GM03348 (cell line): ENCODE results near the gene KIF2A.
A peak's percentile ranks its signal among the peaks of the same experiment; 100 is the strongest.

Source experiments
- DNase-seq: peaks from one replicate; pipeline ENCODE4 v3.0.0; 2012; ENCODE audit warnings: low spot score

KIF2A gene

GRCh38 chr5:62305715-62306322, at the start of gene KIF2A:
KIF2A (plus strand) TSS chr5:62306206; CDS start chr5:62306473, 267 bp downstream.
- peak; percentile 100 for DNase-seq

DNA sequence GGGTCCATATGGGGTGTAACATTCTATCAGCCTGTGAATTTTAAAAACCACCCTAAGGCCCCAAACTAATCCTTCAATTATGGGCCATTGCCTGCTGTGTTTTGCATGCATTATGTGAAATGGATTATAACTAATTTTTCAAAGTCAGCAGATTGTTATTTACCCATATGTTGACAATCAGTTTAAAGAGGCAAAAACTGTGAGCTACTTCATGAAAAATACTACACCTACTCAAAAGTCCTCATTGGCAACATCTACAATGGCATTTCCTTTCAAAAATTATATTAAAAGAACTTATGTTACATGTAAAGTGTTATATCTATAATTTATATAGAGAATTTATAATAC, 49.0 kb upstream of the KIF2A start:
- DNase-seq = no peak

- DNase-seq = no peak
Measured at GRCh38 chr5:62258654-62259053, 47.4 kb upstream of the KIF2A start.

GRCh38 chr5:62259699-62260250, 46.2 kb upstream of the KIF2A start:
- DNase-seq = no peak

DNA sequence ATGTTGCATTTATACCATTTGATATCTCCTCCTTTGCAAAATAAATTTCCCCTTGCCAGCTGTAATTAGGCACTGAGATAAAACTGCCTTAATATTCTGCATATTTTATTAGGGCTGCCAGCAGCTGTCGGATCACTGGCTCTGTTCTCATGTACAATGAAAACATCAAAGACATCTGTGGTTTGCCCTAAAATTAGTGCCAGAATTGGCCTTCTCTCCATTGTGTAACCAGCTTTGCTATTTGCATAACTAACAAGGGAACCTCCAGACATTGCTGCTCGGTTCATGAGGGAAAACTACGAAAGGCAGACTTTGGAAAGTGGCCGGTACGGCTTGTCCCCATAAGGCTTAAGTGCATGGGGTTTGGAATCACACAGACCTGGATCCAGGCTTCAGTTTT, 45.5 kb upstream of the KIF2A start:
- no peak for DNase-seq

- DNase-seq = no peak
Measured at GRCh38 chr5:62263401-62263800, 42.6 kb upstream of the KIF2A start.

- no peak for DNase-seq
Measured at GRCh38 chr5:62265648-62266112, 40.3 kb upstream of the KIF2A start.

GRCh38 chr5:62266573-62266972, 39.4 kb upstream of the KIF2A start:
- DNase-seq = no peak

- DNase-seq = no peak
Measured at GRCh38 chr5:62268234-62268633, 37.8 kb upstream of the KIF2A start.

DNA sequence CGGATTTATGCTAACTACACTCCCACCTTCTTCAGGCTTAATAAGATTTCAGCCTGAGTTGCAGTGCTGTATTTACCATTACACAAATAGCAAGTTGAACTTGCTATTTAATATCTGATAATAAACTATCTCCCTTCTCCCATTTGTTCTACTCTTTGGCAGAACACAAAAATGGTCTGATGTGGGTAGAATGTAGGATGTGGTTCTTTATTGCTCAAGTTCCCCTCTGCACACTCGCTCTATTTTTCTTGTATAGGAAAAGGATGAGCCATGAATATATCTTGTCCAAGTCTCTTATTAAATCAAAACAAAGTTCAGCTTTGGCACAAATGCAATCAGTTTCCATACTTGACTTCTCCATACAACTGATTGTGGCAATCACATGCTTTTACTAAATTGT, 37.2 kb upstream of the KIF2A start:
- DNase-seq = no peak

- DNase-seq = no peak
Measured at GRCh38 chr5:62271370-62271769, 34.6 kb upstream of the KIF2A start.

GRCh38 chr5:62271870-62272269, 34.1 kb upstream of the KIF2A start:
- DNase-seq = no peak

DNA sequence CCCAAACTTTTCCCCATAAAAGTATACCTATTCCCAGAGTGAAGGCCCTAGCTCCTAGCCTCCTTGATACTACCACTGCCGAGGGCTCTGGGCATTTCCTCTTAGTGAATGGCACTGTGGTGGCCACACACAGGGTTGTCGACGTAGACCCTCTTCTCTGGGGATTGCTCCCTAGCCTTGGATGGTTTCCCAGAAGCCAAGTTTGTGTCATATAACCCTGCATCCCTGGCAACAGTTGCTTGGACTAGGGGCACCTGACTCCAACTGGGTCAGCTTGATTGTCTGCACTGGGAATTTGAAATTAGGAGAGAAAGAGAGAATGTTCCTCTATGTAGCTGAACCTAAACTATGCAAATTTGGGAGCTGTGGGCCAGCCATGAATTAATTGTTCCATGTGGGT, 32.3 kb upstream of the KIF2A start:
- DNase-seq = no peak

DNA sequence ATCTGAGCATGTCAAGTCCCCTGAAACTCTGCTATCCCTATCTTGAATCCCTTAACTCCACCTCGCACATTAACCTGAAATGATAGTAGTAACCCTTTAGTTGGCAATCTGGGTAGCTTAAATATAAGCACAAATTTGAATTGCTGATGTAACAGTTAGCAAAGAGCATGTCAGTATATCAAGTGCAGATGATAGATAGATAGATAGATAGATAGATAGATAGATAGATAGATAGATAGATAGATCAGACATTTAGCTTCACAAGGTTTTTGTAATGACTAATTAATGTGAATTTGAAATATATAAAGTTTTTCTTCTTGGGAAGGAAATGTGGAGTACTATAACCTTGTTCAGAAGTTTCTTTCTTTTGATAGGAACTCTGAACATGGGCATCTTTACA, 30.4 kb upstream of the KIF2A start:
- DNase-seq = no peak

DNA sequence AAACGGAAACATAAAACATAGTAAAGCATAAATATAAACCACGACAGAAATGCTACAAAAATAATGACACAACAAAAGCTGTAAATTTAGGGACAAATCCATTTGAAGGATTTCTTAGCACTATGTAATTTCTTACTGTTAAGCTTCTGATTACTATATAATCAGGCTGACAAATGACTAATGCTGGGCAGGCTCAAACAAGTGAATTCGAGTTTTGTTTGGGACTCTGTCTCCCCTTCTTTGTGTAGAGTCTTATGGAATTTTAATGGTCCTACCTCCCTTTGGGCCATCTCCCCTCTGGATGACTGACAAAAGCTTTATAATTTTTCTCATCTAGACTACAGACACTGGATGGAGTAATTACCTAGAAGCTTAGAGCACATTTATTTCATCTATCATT, 24.6 kb upstream of the KIF2A start:
- no peak for DNase-seq

DNA sequence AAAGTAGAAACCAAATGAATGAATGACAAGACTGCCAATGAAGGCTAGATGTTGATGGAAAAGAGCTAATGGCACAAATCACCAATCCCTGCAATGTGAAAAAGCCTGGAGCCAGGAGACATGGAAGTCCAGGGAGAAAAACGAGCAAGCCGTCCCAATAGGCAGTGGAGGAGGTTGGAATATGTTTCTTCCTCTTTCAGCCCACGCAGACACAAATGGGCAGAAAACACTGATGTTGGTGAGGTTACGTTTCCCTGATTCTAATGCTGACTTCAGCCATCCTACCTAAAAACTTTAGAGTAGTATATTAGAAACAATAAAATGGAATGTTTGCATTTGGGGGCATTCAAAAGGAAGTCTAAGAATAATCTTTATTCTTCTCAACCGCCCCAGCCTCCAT, 23.9 kb upstream of the KIF2A start:
- no peak for DNase-seq

GRCh38 chr5:62283005-62283404, 23.0 kb upstream of the KIF2A start:
- no peak for DNase-seq

DNA sequence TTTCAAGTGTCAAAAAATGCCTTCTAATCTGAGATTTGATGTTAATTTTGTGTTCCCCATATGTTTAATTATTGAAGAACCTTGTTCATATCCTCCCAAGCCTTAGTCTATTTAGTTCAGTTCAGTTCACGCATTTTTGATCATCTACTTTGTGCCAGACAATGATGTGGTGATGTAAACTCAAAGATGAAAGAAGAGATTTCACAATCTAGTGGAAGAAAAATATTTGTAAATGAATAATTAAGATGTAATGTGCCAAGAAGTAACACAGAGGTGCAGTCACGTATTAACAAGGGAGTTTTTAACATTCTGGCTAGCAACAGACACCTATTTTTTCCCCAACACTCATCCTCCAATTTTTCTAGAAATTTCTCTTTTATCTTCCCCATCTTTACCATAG, 22.1 kb upstream of the KIF2A start:
- no peak for DNase-seq

DNA sequence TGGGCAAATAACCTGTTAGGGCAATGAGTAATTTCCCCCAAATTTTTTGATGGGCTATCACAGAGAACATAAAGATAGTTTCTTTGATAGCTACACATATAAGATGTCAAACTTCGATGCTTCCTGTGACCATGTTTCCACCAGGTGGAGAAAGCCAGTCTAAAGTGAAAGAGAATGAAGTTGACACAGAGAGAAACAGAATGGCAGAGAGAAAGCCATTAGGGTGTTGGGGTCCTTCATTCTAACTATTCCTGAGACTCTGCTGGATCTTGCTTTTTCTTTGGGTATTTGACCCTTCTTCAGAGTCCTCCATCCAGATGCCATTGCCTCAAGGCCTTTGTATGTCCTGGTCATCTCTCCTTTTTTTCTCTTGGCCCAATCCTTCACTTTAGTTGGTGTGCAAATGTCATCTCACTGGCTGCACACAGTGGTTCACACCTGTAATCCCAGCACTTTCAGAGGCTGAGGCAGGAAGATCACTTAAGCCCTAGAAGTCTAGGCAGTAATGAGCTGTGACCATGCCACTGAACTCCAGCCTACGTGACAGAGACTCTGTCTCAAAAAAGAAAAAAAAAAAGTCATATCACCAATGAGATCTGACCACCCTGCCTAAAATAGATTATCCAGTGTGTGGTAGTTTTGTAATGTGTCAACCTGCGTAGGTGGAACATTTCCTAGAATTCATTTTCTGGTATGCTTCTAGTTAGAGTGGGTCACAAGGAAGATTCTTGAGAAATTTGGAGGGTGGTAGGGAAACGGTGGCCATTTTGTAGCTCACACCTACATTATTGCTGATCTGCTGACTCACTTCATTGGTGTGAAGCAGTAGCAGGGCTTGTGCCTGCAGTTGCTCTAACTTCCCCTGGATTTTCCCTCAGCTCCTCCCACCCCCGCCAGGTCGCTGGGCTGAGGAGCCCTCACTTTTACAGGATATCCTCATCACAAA, 20.8 kb upstream of the KIF2A start:
- DNase-seq = no peak

DNA sequence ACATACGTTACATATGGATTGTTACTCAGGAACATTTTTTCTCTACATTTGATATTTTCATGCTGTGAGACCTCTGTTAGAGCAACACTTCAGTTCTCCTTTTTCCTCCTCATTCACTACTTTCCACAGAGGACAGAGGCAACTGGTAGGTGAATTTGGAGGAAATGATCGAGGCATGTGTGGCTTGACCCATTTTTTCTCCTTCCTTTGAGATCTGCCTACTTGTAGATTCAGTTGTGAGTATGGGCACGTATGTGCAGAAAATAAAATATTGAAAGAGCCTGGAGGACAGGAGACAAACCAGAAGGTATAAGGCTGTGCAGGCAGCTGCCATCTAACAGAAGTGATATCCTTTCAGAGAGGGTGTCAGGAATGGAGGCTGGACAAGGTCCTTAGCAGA, 19.2 kb upstream of the KIF2A start:
- DNase-seq = no peak

DNA sequence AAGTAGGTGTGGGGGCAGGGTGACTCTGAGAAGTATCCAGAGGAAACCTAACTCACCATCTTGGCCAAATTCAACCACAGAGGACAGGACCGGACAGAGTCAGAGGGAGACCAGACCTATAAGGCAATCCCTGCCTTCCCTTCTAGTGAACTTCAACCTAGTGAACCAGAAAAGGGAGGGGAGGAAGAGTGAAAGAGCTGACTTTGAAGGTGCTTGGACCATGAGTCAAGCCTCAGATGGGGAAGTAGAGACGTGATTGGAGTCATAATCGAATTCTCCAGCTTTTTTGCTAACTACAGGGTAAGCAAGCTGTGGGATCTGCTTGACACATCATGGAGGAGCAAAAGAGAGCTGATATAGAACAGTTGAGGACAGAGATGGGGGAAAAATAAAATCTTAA, 18.8 kb upstream of the KIF2A start:
- no peak for DNase-seq

DNA sequence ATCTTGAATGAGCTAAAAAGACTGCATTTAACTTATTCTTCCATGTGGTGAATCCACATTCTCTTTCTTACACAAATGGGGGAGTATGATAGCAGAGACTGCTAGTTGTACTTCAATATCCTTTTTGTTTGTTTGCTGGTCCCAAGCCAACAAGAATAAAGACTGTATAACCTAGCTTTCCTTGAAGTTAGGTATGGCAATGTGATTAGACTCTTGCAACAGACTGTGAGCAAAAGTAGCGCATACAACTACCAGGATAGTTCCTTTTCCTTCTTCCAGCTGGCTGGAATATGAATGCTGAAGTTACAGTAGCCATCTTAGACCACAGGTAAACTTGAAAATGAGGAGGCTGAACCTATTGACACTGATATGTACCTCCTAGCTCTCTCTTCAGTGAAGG, 17.9 kb upstream of the KIF2A start:
- no peak for DNase-seq

GRCh38 chr5:62289813-62290212, 16.2 kb upstream of the KIF2A start:
- DNase-seq = no peak
